ENCODE results near the gene CHST3.

The CHST3 gene

GRCh38 chr10:71964743-71965515, 734 bp downstream of the CHST3 start:
- peak overlapping the region; percentile 81; the same call in 1 of the 2 replicates for H3K27ac ChIP-seq
- TF ChIP-seq CTCF (conservative IDR thresholded peaks at IDR 0.05), result no peak

- peak overlapping the region; percentile 81; the same call in 1 of the 2 replicates for H3K27ac ChIP-seq
- TF ChIP-seq CTCF (conservative IDR thresholded peaks at IDR 0.05), result no peak
Measured at GRCh38 chr10:71965623-71966022, 1.4 kb downstream of the CHST3 start.

GRCh38 chr10:71966046-71967004, 2.1 kb downstream of the CHST3 start:
- TF ChIP-seq CTCF (conservative IDR thresholded peaks at IDR 0.05), result no peak
- peak overlapping the region; percentile 81; the same call in 1 of the 2 replicates for H3K27ac ChIP-seq

- H3K27ac ChIP-seq, result peak overlapping the region; percentile 81
Measured at GRCh38 chr10:71967958-71968357, 3.8 kb downstream of the CHST3 start.

GRCh38 chr10:71968553-71969474, 4.6 kb downstream of the CHST3 start:
- peak overlapping the region; percentile 81 for H3K27ac ChIP-seq
- no peak for TF ChIP-seq CTCF (conservative IDR thresholded peaks at IDR 0.05)

GRCh38 chr10:71969929-71970328, 5.7 kb downstream of the CHST3 start:
- peak overlapping the region; percentile 81 for H3K27ac ChIP-seq
- TF ChIP-seq CTCF (conservative IDR thresholded peaks at IDR 0.05), result no peak

- peak overlapping the region; percentile 81 for H3K27ac ChIP-seq
- TF ChIP-seq CTCF (conservative IDR thresholded peaks at IDR 0.05), result peak; percentile 69
Measured at GRCh38 chr10:71970331-71970730, 6.1 kb downstream of the CHST3 start.

All from VCaP (cell line).